IMR-90 (cell line): ENCODE results near the gene LLGL2. TPM values are rescaled to one million over a fixed set of nuclear protein-coding genes. Genes with fewer than 3 reads are reported as not detected.

Experiments
- ATAC-seq: fragments of 200-7000 bp; cut with Tn5 transposase; 2 replicates; pipeline ENCODE4 v1.9.1; 2020; ENCODE audit warnings: low read depth, mild to moderate bottlenecking, moderate library complexity
- BruUV-seq: library from RNA; stranded (reverse); fragments of 400-500 nt; replicated peaks from 2 replicates; lab custom pipeline; 2021; lab: Mats Ljungman, UMichigan
- CTCF ChIA-PET: fragments of 300-600 bp; formaldehyde crosslinking; extraction: SDS; loops from one replicate; lab custom pipeline; 2021; ENCODE audit warnings: antibody characterized with exemption; lab: Yijun Ruan, JAX
- POLR2A ChIA-PET: fragments of 300-600 bp; sonication (Branson Sonifier 250); formaldehyde crosslinking; loops from one replicate; lab custom pipeline; 2022; ENCODE audit warnings: antibody characterized with exemption; ENCODE audit not compliant: unreplicated experiment; lab: Charles Lee
- DNase-seq: peaks from one replicate; pipeline ENCODE4 v3.0.0; 2013
- H2AFZ ChIP-seq: replicated peaks from 2 replicates; pipeline ENCODE3; 2013; ENCODE audit warnings: low read length, mild to moderate bottlenecking; ENCODE audit not compliant: poor library complexity
- H2AK5ac ChIP-seq: 2 replicates; pipeline ENCODE4 v1.6.1; 2013; ENCODE audit warnings: low read depth, low read length, inconsistent platforms
- H2AK9ac ChIP-seq: replicated peaks from 2 replicates; pipeline ENCODE3; 2013; ENCODE audit warnings: mild to moderate bottlenecking, low read depth, low read length, moderate library complexity; ENCODE audit not compliant: poor library complexity
- H2BK120ac ChIP-seq: 2 replicates; pipeline ENCODE4 v1.6.1; 2013; ENCODE audit warnings: low read depth, low read length, inconsistent platforms
- H2BK15ac ChIP-seq: 3 replicates; pipeline ENCODE4 v1.6.1; 2013; ENCODE audit warnings: low read depth, low read length, inconsistent platforms
- H2BK20ac ChIP-seq: 2 replicates; pipeline ENCODE4 v1.6.1; 2013; ENCODE audit warnings: low read depth, mild to moderate bottlenecking, inconsistent platforms, low read length, moderate library complexity
- H2BK5ac ChIP-seq: 2 replicates; pipeline ENCODE4 v1.6.1; 2013; ENCODE audit warnings: mild to moderate bottlenecking, low read depth, low read length, inconsistent platforms; ENCODE audit not compliant: poor library complexity, severe bottlenecking
- H3K14ac ChIP-seq: replicated peaks from 2 replicates; pipeline ENCODE4 v1.6.1; 2013; ENCODE audit warnings: low read depth, low read length, inconsistent platforms
- H3K18ac ChIP-seq: 2 replicates; pipeline ENCODE4 v1.6.1; 2013; ENCODE audit warnings: low read depth, low read length, control low read depth
- H3K23ac ChIP-seq: 2 replicates; pipeline ENCODE4 v1.6.1; 2013; ENCODE audit warnings: low read depth, low read length, inconsistent platforms
- H3K27ac ChIP-seq: 2 replicates; pipeline ENCODE4 v1.5.1; 2013; ENCODE audit warnings: mild to moderate bottlenecking, control low read depth, low read length; ENCODE audit not compliant: insufficient read depth
- H3K27me3 ChIP-seq: 2 replicates; pipeline ENCODE4 v1.6.1; 2013; ENCODE audit warnings: low read length; ENCODE audit not compliant: control insufficient read depth, insufficient read depth
- H3K36me3 ChIP-seq: 2 replicates; pipeline ENCODE4 v1.6.1; 2013; ENCODE audit warnings: low read length, mixed read lengths; ENCODE audit not compliant: control insufficient read depth, insufficient read depth
- H3K4ac ChIP-seq: 2 replicates; pipeline ENCODE4 v1.6.1; 2013; ENCODE audit warnings: low read depth, low read length, inconsistent platforms
- H3K4me1 ChIP-seq: 2 replicates; pipeline ENCODE4 v1.6.1; 2013; ENCODE audit warnings: low read length, mixed read lengths; ENCODE audit not compliant: control insufficient read depth, insufficient read depth
- H3K4me2 ChIP-seq: 2 replicates; pipeline ENCODE4 v1.6.1; 2013; ENCODE audit warnings: low read depth, mild to moderate bottlenecking, control low read depth, low read length, moderate library complexity
- H3K4me3 ChIP-seq: 2 replicates; pipeline ENCODE4 v1.5.1; 2013; ENCODE audit warnings: low read depth, mild to moderate bottlenecking, control low read depth, low read length, moderate library complexity; ENCODE audit not compliant: insufficient read depth
- H3K56ac ChIP-seq: 2 replicates; pipeline ENCODE4 v1.6.1; 2013; ENCODE audit warnings: low read length, inconsistent platforms; ENCODE audit not compliant: insufficient read depth; ENCODE audit errors: extremely low read depth
- H3K79me1 ChIP-seq, 2 experiments: 2 replicates each; pipeline ENCODE4 v1.6.1; 2013; ENCODE audit warnings: low read length in 2 of 2, inconsistent platforms in 1 of 2, low read depth in 1 of 2
- H3K9ac ChIP-seq: 2 replicates; pipeline ENCODE4 v1.6.1; 2013; ENCODE audit warnings: low read depth, low read length, control low read depth
- H3K9me1 ChIP-seq: 2 replicates; pipeline ENCODE4 v1.6.1; 2013; ENCODE audit warnings: low read length, inconsistent platforms; ENCODE audit not compliant: insufficient read depth
- H3K9me3 ChIP-seq: 2 replicates; pipeline ENCODE4 v1.6.1; 2013; ENCODE audit warnings: low read length; ENCODE audit not compliant: control insufficient read depth, insufficient read depth
- H4K20me1 ChIP-seq: 2 replicates; pipeline ENCODE4 v1.6.1; 2013; ENCODE audit warnings: low read length, inconsistent platforms; ENCODE audit not compliant: insufficient read depth
- H4K5ac ChIP-seq: 2 replicates; pipeline ENCODE4 v1.6.1; 2013; ENCODE audit warnings: mild to moderate bottlenecking, low read depth, low read length, control low read depth
- H4K8ac ChIP-seq, 2 experiments: 2 replicates each; pipeline ENCODE4 v1.6.1; 2013; ENCODE audit warnings: low read depth in 2 of 2, low read length in 2 of 2, control low read depth in 1 of 2, inconsistent platforms in 1 of 2
- H4K91ac ChIP-seq: 2 replicates; pipeline ENCODE4 v1.6.1; 2013; ENCODE audit warnings: low read depth, low read length, inconsistent platforms; ENCODE audit not compliant: insufficient read depth
- MAFK ChIP-seq: IDR thresholded peaks from 2 replicates; pipeline ENCODE4 v1.6.1; 2012; ENCODE audit warnings: low read depth, low read length, improper control_type of control experiment
- MAZ ChIP-seq: IDR thresholded peaks from 2 replicates; pipeline ENCODE4 v1.6.1; 2012; ENCODE audit warnings: low read depth, mild to moderate bottlenecking, low read length, improper control_type of control experiment, moderate library complexity, borderline replicate concordance
- RFX5 ChIP-seq: IDR thresholded peaks from 2 replicates; pipeline ENCODE4 v1.8.0; 2012; ENCODE audit warnings: low read depth, mild to moderate bottlenecking, low read length, moderate library complexity
- SMC3 ChIP-seq: fragments of 150-350 bp; IDR thresholded peaks from 2 replicates; pipeline ENCODE4 v1.6.1; 2016; ENCODE audit warnings: low read depth, mild to moderate bottlenecking, antibody characterized with exemption, low read length, moderate library complexity
- WGBS, 2 experiments: methylation state at CpG; one replicate each; pipeline versions ENCODE4 v1.1.5 to v1.1.7; 2013; ENCODE audit warnings: missing lambda C conversion rate in 2 of 2; ENCODE audit not compliant: insufficient read length in 1 of 2; ENCODE audit errors: extremely low coverage in 2 of 2; 5-methylcytosine and 5-hydroxymethylcytosine counted together
- dilution Hi-C: fragments of 300-500 bp; cut with HindIII; formaldehyde crosslinking; loops from one replicate; pipeline ENCODE4 v1.14.3; 2018; ENCODE audit warnings: low sequenced_read_pairs; ENCODE audit not compliant: unreplicated experiment
- in situ Hi-C: fragments of 300-500 bp; cut with MboI; formaldehyde crosslinking; loops from 3 replicates; pipeline ENCODE4 v1.14.3; 2019; ENCODE audit warnings: low sequenced_read_pairs, inconsistent platforms, mixed read lengths
- intact Hi-C: fragments of 100-400 bp; cut with micrococcal nuclease; formaldehyde crosslinking; loops from 2 replicates; pipeline ENCODE4 v1.10.0; 2022
- polyA plus RNA-seq, 3 experiments: library from polyadenylated mRNA; depleted of rRNA; stranded (reverse); fragments of >200 nt; gene quantifications; 2 replicates each; pipeline ENCODE4 v1.2.3, GENCODE V29; 2012; ENCODE audit warnings: low replicate concordance in 1 of 3
- total RNA-seq: library from RNA; depleted of rRNA; stranded (reverse); fragments of >200 nt; gene quantifications from 2 replicates; pipeline ENCODE4 v1.2.3, GENCODE V29; 2012
- TF ChIP-seq, protein P1 (sequence below): fragments of 150-350 bp; IDR thresholded peaks from 2 replicates; pipeline ENCODE4 v1.6.1; 2017; ENCODE audit warnings: mild to moderate bottlenecking, antibody characterized with exemption, low read length, low read depth

The LLGL2 gene
- total and polyA plus RNA-seq, 2 of the 4 experiments (the other 2 are of a cell fraction) = 0.54 to 0.72 TPM

DNA sequence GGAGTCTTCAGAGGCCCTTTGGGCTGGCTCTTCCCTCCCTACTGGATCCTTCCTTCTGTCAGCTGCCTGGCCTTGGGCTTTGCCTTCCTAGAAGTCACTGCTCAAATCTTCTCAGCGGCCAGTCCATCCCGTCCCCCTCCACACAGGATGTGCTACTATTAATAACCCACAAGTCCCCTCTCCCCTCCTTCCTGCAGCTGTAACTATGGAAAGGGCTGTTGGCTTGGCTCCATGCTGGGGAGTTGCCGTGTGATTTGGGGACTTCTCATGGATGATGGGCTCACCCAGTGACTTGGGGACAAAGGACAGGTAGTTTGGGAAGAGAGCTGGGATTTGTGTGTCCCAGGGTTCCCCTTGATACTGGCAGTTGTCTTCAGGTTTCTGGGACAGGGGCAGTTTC, 49.6 kb upstream of the LLGL2 start:
- peak overlapping the region; percentile 49; the same call in 1 of the 2 replicates for H4K91ac ChIP-seq
- ChIA-PET CTCF (interaction anchor here (0.7 kb wide), 1 partner anchor 50 kb away, joined by 3 read pairs; no protein-coding TSS in a partner anchor), POLR2A (no interaction called here)
- WGBS, 2 experiments = no CpG with 5 or more reads among the region's 3 CpGs
- H3K4me1 ChIP-seq = peaks cover 10% of the 10 kb centered on the region
- no peak overlapping the region for H3K18ac ChIP-seq
- H3K36me3 ChIP-seq = peaks cover 19% of the 10 kb centered on the region; the same call in 1 of the 2 replicates
- no peak overlapping the region for H3K27ac ChIP-seq
- H3K9ac ChIP-seq = peak overlapping the region; percentile 10; the same call in 1 of the 2 replicates
- H3K79me1 ChIP-seq = peaks cover 19 to 52% of the 10 kb centered on the region in 2 experiments
- dilution Hi-C loops (no loop called here), intact Hi-C loops (no loop called here), in situ Hi-C loops (no loop called here)
- no peaks in the 10 kb centered on the region for H3K27me3 ChIP-seq
- peak overlapping the region in 1 of 2 experiments; percentile 73; a peak in 2 of 4 replicates for H4K8ac ChIP-seq
- H3K23ac ChIP-seq = peak overlapping the region; percentile 57
- H2BK120ac ChIP-seq = peak overlapping the region; percentile 38; the same call in 1 of the 2 replicates
- no peak overlapping the region for H3K4me3 ChIP-seq
- peak overlapping the region; percentile 53 for H3K4me2 ChIP-seq
- peaks cover 33% of the 10 kb centered on the region for H4K20me1 ChIP-seq
- BruUV-seq = no TSS peak
- peak; percentile 18 for DNase-seq
- H3K9me1 ChIP-seq = peaks cover 4% of the 10 kb centered on the region; the same call in 1 of the 2 replicates
- H3K14ac ChIP-seq = 0 out of 2 replicates have a peak overlapping the region, but pooled peaks have one; percentile 43
- H2AFZ ChIP-seq = peak overlapping the region; percentile 64
- H3K56ac ChIP-seq = no peak overlapping the region
- H2BK5ac ChIP-seq = peak overlapping the region; percentile 46
- peak overlapping the region; percentile 41; the same call in 1 of the 3 replicates for H2BK15ac ChIP-seq
- peak; percentile 57 for ATAC-seq
- H2BK20ac ChIP-seq = no peak overlapping the region; the same call in 1 of the 2 replicates
- H2AK9ac ChIP-seq = peak overlapping the region; percentile 86
- peak overlapping the region; percentile 33; the same call in 1 of the 2 replicates for H4K5ac ChIP-seq
- peak overlapping the region; percentile 88; the same call in 1 of the 2 replicates for H2AK5ac ChIP-seq
- TF ChIP-seq MAZ (no peak), RFX5 (no peak), MAFK (no peak), SMC3 (no peak)
- TF ChIP-seq, protein P1, sequence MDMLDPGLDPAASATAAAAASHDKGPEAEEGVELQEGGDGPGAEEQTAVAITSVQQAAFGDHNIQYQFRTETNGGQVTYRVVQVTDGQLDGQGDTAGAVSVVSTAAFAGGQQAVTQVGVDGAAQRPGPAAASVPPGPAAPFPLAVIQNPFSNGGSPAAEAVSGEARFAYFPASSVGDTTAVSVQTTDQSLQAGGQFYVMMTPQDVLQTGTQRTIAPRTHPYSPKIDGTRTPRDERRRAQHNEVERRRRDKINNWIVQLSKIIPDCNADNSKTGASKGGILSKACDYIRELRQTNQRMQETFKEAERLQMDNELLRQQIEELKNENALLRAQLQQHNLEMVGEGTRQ = no peak
- no peaks in the 10 kb centered on the region for H3K9me3 ChIP-seq
- H3K4ac ChIP-seq = peak overlapping the region; percentile 75; the same call in 1 of the 2 replicates
